GM10847 (cell line): ENCODE data around the gene SP1.

ENCODE experiments used
- POLR2A ChIP-seq: IDR thresholded peaks from 2 replicates; pipeline ENCODE4 v1.6.1; 2011; ENCODE audit not compliant: insufficient read length; ENCODE audit errors: extremely low read depth

The SP1 gene

GRCh38 chr12:53388932-53389331, 9.0 kb downstream of the SP1 start:
- no peak for TF ChIP-seq POLR2A

GRCh38 chr12:53389702-53390101, 9.7 kb downstream of the SP1 start:
- TF ChIP-seq POLR2A: no peak

- no peak for TF ChIP-seq POLR2A
Observed at GRCh38 chr12:53391724-53392123, 11.7 kb downstream of the SP1 start.

- no peak for TF ChIP-seq POLR2A
Observed at GRCh38 chr12:53399896-53400295, 19.9 kb downstream of the SP1 start.

GRCh38 chr12:53402871-53403270, 22.9 kb downstream of the SP1 start:
- TF ChIP-seq POLR2A: no peak

GRCh38 chr12:53410951-53411350, 31.0 kb downstream of the SP1 start:
- TF ChIP-seq POLR2A: no peak

- no peak for TF ChIP-seq POLR2A
Observed at GRCh38 chr12:53413485-53414204, 33.7 kb downstream of the SP1 start.

- no peak for TF ChIP-seq POLR2A
Observed at GRCh38 chr12:53414756-53415417, 34.9 kb downstream of the SP1 start.

GRCh38 chr12:53418221-53418620, 38.2 kb downstream of the SP1 start:
- TF ChIP-seq POLR2A: no peak

- TF ChIP-seq POLR2A: no peak
Observed at GRCh38 chr12:53419756-53420155, 39.8 kb downstream of the SP1 start.

- no peak for TF ChIP-seq POLR2A
Observed at GRCh38 chr12:53423597-53423996, 43.6 kb downstream of the SP1 start, which contains the start of gene AMHR2. TSS of gene AMHR2 (plus strand) at chr12:53423855. CDS start at chr12:53423935, 80 bp downstream.

- TF ChIP-seq POLR2A: no peak
Observed at GRCh38 chr12:53424626-53425514, 44.9 kb downstream of the SP1 start.

GRCh38 chr12:53425515-53426150, 45.7 kb downstream of the SP1 start:
- TF ChIP-seq POLR2A: no peak

GRCh38 chr12:53427905-53428594, 48.1 kb downstream of the SP1 start:
- no peak for TF ChIP-seq POLR2A

- no peak for TF ChIP-seq POLR2A
Observed at GRCh38 chr12:53428741-53429140, 48.8 kb downstream of the SP1 start.

- TF ChIP-seq POLR2A: no peak
Observed at GRCh38 chr12:53430116-53430515, 50.1 kb downstream of the SP1 start.
